HG02623 (cell line): ENCODE measurements around the gene BATF3.

Source experiments
- ATAC-seq: cut with Tn5 transposase; IDR thresholded peaks from one replicate; pipeline ENCODE4 v1.9.1; 2021; ENCODE audit warnings: moderate library complexity; ENCODE audit not compliant: unreplicated experiment

Gene BATF3

GRCh38 chr1:212710566-212710965, 10.9 kb upstream of the BATF3 start:
- no peak for ATAC-seq

GRCh38 chr1:212703991-212704564, 4.4 kb upstream of the BATF3 start:
- no peak for ATAC-seq

- no peak for ATAC-seq
These were observed 3.0 kb upstream of the BATF3 start for GRCh38 chr1:212702672-212703071.

GRCh38 chr1:212701910-212702309, 2.3 kb upstream of the BATF3 start:
- no peak for ATAC-seq

GRCh38 chr1:212700892-212701819, 1.5 kb upstream of the BATF3 start:
- ATAC-seq, result no peak

- peak; percentile 29 for ATAC-seq
These were observed 717 bp upstream of the BATF3 start for GRCh38 chr1:212700223-212700891.

- ATAC-seq, result peak; percentile 42
These were observed 476 bp downstream of the BATF3 start for GRCh38 chr1:212699104-212699624.

GRCh38 chr1:212698467-212699103, 1.1 kb downstream of the BATF3 start:
- ATAC-seq, result peak; percentile 8

GRCh38 chr1:212696721-212697331, 2.8 kb downstream of the BATF3 start:
- ATAC-seq, result no peak

- no peak for ATAC-seq
These were observed 6.6 kb downstream of the BATF3 start for GRCh38 chr1:212692774-212693644.

GRCh38 chr1:212691561-212692071, 8.0 kb downstream of the BATF3 start:
- no peak for ATAC-seq

- no peak for ATAC-seq
These were observed 8.7 kb downstream of the BATF3 start for GRCh38 chr1:212690816-212691403.

GRCh38 chr1:212689758-212690529, 9.7 kb downstream of the BATF3 start:
- no peak for ATAC-seq

GRCh38 chr1:212689196-212689725, 10.4 kb downstream of the BATF3 start:
- no peak for ATAC-seq

- ATAC-seq, result no peak
These were observed 11.1 kb downstream of the BATF3 start for GRCh38 chr1:212688341-212689047.

- ATAC-seq, result no peak
These were observed 11.8 kb downstream of the BATF3 start for GRCh38 chr1:212687811-212688210.

GRCh38 chr1:212686591-212686990, 13.0 kb downstream of the BATF3 start:
- no peak for ATAC-seq
